ENCODE measurements around the gene CLSTN3.

GRCh38 chr12:7101047-7101693, 29.0 kb upstream of the CLSTN3 start:
- TF ChIP-seq CTCF (IDR thresholded peaks at IDR 0.05) (no peak), POLR2A (IDR thresholded peaks at IDR 0.05) (no peak)
